ENCODE results near the gene AP1S2. TPM values are rescaled to one million over a fixed set of nuclear protein-coding genes. Genes with fewer than 3 reads are reported as not detected.

AP1S2 gene
- total and polyA plus RNA-seq, 2 of the 8 experiments (the other 6 are each of a cell fraction or from before 2014, with no cell fraction given) = 88.2 to 237 TPM

- no peak for FAIRE-seq
Measured at GRCh38 chrX:15822922-15823321, 31.7 kb downstream of the AP1S2 start.

More at GRCh38 chrX:15822922-15823321, 31.7 kb downstream of the AP1S2 start:
- Histone ChIP-seq H3K4me1 (replicated peaks in 1 of 4; ENCODE audit: control insufficient read depth in 3 of 4, insufficient read depth in 4 of 4, low read length in 3 of 4) (no peaks in the 10 kb centered on the region; a peak in 1 of 7 replicates), H3K56ac (replicated peaks; ENCODE audit: insufficient read length, low read depth, low read length) (no peak overlapping the region), H3K14ac (ENCODE audit: insufficient read length) (no peak overlapping the region), H4K20me1 (replicated peaks in 1 of 2; ENCODE audit: control insufficient read depth in 1 of 2, insufficient read depth in 2 of 2, low read length in 2 of 2) (no peaks in the 10 kb centered on the region), H2BK120ac (replicated peaks; ENCODE audit: low read depth, low read length) (no peak overlapping the region), H2BK5ac (ENCODE audit: low read depth, low read length) (no peak overlapping the region), H3K9me3 (ENCODE audit: insufficient read depth in 2 of 2, low read depth in 1 of 2, low read length in 1 of 2) (no peaks in the 10 kb centered on the region), H4K8ac (ENCODE audit: extremely low read depth, insufficient read depth, low read length) (no peak overlapping the region), H3K4me2 (ENCODE audit: insufficient read depth in 1 of 2, low read depth in 2 of 2, low read length in 2 of 2) (no peak overlapping the region), H3K79me2 (ENCODE audit: control insufficient read depth in 1 of 2, insufficient read depth in 2 of 2, low read length in 2 of 2) (no peaks in the 10 kb centered on the region), H3K23me2 (ENCODE audit: low read depth, low read length) (no peaks in the 10 kb centered on the region), H3K4ac (replicated peaks; ENCODE audit: insufficient read length, low read depth, low read length) (no peak overlapping the region), H3K27me3 (replicated peaks in 1 of 4; ENCODE audit: control insufficient read depth in 3 of 4, extremely low read depth in 1 of 4, insufficient read depth in 3 of 4, low read length in 3 of 4) (no peaks in the 10 kb centered on the region), H2AFZ (ENCODE audit: low read length) (no peak overlapping the region), H3K9ac (replicated peaks in 1 of 4; ENCODE audit: extremely low read depth in 1 of 4, low read depth in 3 of 4, low read length in 3 of 4) (no peak overlapping the region), H2BK15ac (ENCODE audit: low read length) (no peak overlapping the region), H4K5ac (ENCODE audit: insufficient read length, low read depth, low read length) (no peak overlapping the region), H3K18ac (ENCODE audit: extremely low read depth, low read length) (no peak overlapping the region), H3K79me1 (ENCODE audit: low read depth, low read length) (no peaks in the 10 kb centered on the region), H3K27ac (ENCODE audit: low read depth, low read length) (no peak overlapping the region), H4K91ac (replicated peaks; ENCODE audit: insufficient read length, low read length) (no peak overlapping the region), H3K36me3 (ENCODE audit: control insufficient read depth in 2 of 4, insufficient read depth in 4 of 4, low read length in 3 of 4) (peaks cover 0 to 13% (median 5%) of the 10 kb centered on the region in 4 experiments; a peak in 5 of 8 replicates), H3K23ac (ENCODE audit: insufficient read length) (no peak overlapping the region), H2BK12ac (ENCODE audit: low read depth, low read length) (no peak overlapping the region), H2BK20ac (ENCODE audit: low read length) (no peak overlapping the region), H3K4me3 (ENCODE audit: extremely low read depth in 1 of 4, insufficient read depth in 2 of 4, low read depth in 3 of 4, low read length in 4 of 4) (no peak overlapping the region), H2AK5ac (ENCODE audit: low read depth, low read length) (no peak overlapping the region)
- no peak for TF ChIP-seq KDM4A (IDR thresholded peaks at IDR 0.05; ENCODE audit: low read depth, low read length, severe bottlenecking)
- no peak for TF ChIP-seq SIRT6 (IDR thresholded peaks at IDR 0.05; ENCODE audit: low read length)
- no peak for TF ChIP-seq TEAD4 (IDR thresholded peaks at IDR 0.05; ENCODE audit: low read depth, low read length)
- TF ChIP-seq CHD1 (IDR thresholded peaks at IDR 0.05; ENCODE audit: low read depth, low read length) = no peak
- TF ChIP-seq RFX5 (IDR thresholded peaks at IDR 0.05; ENCODE audit: borderline replicate concordance, low read depth, low read length) = no peak
- no peak for TF ChIP-seq POU5F1 (IDR thresholded peaks at IDR 0.05; ENCODE audit: low read depth, low read length)
- TF ChIP-seq POLR2AphosphoS5 (IDR thresholded peaks at IDR 0.05; ENCODE audit: low read depth, low read length) = no peak
- TF ChIP-seq MAX (IDR thresholded peaks at IDR 0.05) = no peak
- no peak for TF ChIP-seq TCF12 (IDR thresholded peaks at IDR 0.05; ENCODE audit: low read depth, low read length)
- no peak; the same call in 1 of the 2 replicates for TF ChIP-seq SRF (IDR thresholded peaks at IDR 0.05; ENCODE audit: low read depth, low read length)
- no peak for TF ChIP-seq CHD2 (IDR thresholded peaks at IDR 0.05; ENCODE audit: low read length)
- no peak for TF ChIP-seq SP1 (IDR thresholded peaks at IDR 0.05; ENCODE audit: low read depth, low read length)
- no peak for TF ChIP-seq ZNF274 (IDR thresholded peaks at IDR 0.05; ENCODE audit: borderline replicate concordance, extremely low read depth, low read length)
- CTCF ChIA-PET (ENCODE audit: partially characterized antibody) = no interaction called here
- POLR2A ChIA-PET (ENCODE audit: partially characterized antibody) = no interaction called here
- WGBS, 2 experiments (ENCODE audit: extremely low coverage in 1 of 2, insufficient coverage in 1 of 2, insufficient read length in 1 of 2, insufficient replicate concordance in 2 of 2, low coverage in 1 of 2, low lambda C conversion rate in 2 of 2, missing lambda C conversion rate in 1 of 2) = 93% methylated on average over 20 of the region's 23 CpGs; no CpG with 5 or more reads in 1 of the 2 experiments
- DNase-seq (ENCODE audit: low read depth in 1 of 2, low spot score in 2 of 2) = no peak
